Neural cell (in vitro differentiated cells): ENCODE results near the gene GMPPA.

Experiments used
- EP300 ChIP-seq: fragments of 450-650 bp; conservative IDR thresholded peaks from 2 replicates; pipeline ENCODE4 v1.6.1; 2014; ENCODE audit warnings: antibody characterized with exemption, mild to moderate bottlenecking, moderate library complexity; ENCODE audit not compliant: poor library complexity, severe bottlenecking
- MXI1 ChIP-seq: fragments of 450-650 bp; conservative IDR thresholded peaks from 2 replicates; pipeline ENCODE4 v1.6.1; 2014; ENCODE audit warnings: antibody characterized with exemption, mild to moderate bottlenecking; ENCODE audit not compliant: poor library complexity, severe bottlenecking
- POLR2AphosphoS5 ChIP-seq: IDR thresholded peaks from 2 replicates; pipeline ENCODE4 v1.6.1; 2012
- RAD21 ChIP-seq: fragments of 450-650 bp; conservative IDR thresholded peaks from 2 replicates; pipeline ENCODE4 v1.6.1; 2014; ENCODE audit warnings: antibody characterized with exemption, mild to moderate bottlenecking, moderate library complexity
- TAF1 ChIP-seq: IDR thresholded peaks from 2 replicates; pipeline ENCODE4 v1.6.1; 2012; ENCODE audit warnings: low read depth
- TF ChIP-seq, protein P1 (sequence below): fragments of 450-650 bp; IDR thresholded peaks from 2 replicates; pipeline ENCODE4 v1.5.1; 2014; ENCODE audit warnings: antibody characterized with exemption, mild to moderate bottlenecking, moderate library complexity; ENCODE audit not compliant: poor library complexity, severe bottlenecking
- TF ChIP-seq, protein P2 (sequence below): IDR thresholded peaks from 2 replicates; pipeline ENCODE4 v1.6.1; 2012; ENCODE audit warnings: borderline replicate concordance

DNA sequence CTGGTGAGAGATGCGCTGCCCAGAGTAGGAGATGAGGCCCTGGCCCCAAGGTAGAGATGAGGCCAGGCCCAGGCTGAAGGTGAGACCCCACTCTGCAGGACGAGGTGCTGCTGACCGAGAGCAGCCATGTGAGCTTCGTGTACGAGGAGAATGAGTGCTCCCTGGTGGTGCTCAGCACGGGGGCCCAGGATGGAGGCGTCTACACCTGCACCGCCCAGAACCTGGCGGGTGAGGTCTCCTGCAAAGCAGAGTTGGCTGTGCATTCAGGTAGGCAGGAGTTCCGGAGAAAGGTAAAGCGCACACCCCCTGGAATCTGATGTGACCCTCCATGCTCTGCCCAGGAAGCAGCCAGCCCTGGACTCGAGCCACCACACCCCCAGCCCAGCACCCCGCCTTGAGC, 21.5 kb upstream of the GMPPA start:
- TF ChIP-seq, protein P1, sequence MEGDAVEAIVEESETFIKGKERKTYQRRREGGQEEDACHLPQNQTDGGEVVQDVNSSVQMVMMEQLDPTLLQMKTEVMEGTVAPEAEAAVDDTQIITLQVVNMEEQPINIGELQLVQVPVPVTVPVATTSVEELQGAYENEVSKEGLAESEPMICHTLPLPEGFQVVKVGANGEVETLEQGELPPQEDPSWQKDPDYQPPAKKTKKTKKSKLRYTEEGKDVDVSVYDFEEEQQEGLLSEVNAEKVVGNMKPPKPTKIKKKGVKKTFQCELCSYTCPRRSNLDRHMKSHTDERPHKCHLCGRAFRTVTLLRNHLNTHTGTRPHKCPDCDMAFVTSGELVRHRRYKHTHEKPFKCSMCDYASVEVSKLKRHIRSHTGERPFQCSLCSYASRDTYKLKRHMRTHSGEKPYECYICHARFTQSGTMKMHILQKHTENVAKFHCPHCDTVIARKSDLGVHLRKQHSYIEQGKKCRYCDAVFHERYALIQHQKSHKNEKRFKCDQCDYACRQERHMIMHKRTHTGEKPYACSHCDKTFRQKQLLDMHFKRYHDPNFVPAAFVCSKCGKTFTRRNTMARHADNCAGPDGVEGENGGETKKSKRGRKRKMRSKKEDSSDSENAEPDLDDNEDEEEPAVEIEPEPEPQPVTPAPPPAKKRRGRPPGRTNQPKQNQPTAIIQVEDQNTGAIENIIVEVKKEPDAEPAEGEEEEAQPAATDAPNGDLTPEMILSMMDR, result no peak
- TF ChIP-seq RAD21 (no peak), EP300 (no peak), POLR2AphosphoS5 (no peak), TAF1 (no peak), MXI1 (no peak)
- TF ChIP-seq, protein P2, sequence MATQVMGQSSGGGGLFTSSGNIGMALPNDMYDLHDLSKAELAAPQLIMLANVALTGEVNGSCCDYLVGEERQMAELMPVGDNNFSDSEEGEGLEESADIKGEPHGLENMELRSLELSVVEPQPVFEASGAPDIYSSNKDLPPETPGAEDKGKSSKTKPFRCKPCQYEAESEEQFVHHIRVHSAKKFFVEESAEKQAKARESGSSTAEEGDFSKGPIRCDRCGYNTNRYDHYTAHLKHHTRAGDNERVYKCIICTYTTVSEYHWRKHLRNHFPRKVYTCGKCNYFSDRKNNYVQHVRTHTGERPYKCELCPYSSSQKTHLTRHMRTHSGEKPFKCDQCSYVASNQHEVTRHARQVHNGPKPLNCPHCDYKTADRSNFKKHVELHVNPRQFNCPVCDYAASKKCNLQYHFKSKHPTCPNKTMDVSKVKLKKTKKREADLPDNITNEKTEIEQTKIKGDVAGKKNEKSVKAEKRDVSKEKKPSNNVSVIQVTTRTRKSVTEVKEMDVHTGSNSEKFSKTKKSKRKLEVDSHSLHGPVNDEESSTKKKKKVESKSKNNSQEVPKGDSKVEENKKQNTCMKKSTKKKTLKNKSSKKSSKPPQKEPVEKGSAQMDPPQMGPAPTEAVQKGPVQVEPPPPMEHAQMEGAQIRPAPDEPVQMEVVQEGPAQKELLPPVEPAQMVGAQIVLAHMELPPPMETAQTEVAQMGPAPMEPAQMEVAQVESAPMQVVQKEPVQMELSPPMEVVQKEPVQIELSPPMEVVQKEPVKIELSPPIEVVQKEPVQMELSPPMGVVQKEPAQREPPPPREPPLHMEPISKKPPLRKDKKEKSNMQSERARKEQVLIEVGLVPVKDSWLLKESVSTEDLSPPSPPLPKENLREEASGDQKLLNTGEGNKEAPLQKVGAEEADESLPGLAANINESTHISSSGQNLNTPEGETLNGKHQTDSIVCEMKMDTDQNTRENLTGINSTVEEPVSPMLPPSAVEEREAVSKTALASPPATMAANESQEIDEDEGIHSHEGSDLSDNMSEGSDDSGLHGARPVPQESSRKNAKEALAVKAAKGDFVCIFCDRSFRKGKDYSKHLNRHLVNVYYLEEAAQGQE, result no peak
